GM12878 (cell line): ENCODE results near the gene ART1. TPM values are rescaled to one million over a fixed set of nuclear protein-coding genes. Genes with fewer than 3 reads are reported as not detected.

Source experiments
- ATAC-seq: fragments of 200-7000 bp; cut with Tn5 transposase; 3 replicates; pipeline ENCODE4 v1.9.1; 2020; ENCODE audit warnings: mild to moderate bottlenecking, moderate library complexity
- BruUV-seq: library from RNA; stranded (reverse); fragments of 400-500 nt; replicated peaks from 2 replicates; lab custom pipeline; 2021; lab: Mats Ljungman, UMichigan
- CTCF ChIA-PET: fragments of 300-600 bp; sonication (Branson Sonifier 250); formaldehyde crosslinking; extraction: SDS; loops from one replicate; lab custom pipeline; 2021; ENCODE audit warnings: inconsistent platforms; lab: Yijun Ruan, JAX
- POLR2A ChIA-PET: fragments of 350-600 bp; formaldehyde crosslinking; extraction: SDS; loops from one replicate; lab custom pipeline; 2021; ENCODE audit warnings: inconsistent platforms; lab: Charles Lee
- RAD21 ChIA-PET: fragments of 300-600 bp; sonication (Branson Sonifier 250); formaldehyde crosslinking; loops from one replicate; lab custom pipeline; 2023; ENCODE audit warnings: antibody characterized with exemption; ENCODE audit not compliant: unreplicated experiment; lab: Charles Lee
- SMC1A ChIA-PET: fragments of 300-600 bp; sonication (Branson Sonifier 250); formaldehyde crosslinking; loops from one replicate; lab custom pipeline; 2023; ENCODE audit not compliant: unreplicated experiment, uncharacterized antibody; lab: Charles Lee
- DNase-seq: peaks from one replicate; pipeline ENCODE4 v3.0.0-alpha.2; 2011; ENCODE audit warnings: low read depth, low spot score
- FAIRE-seq: peaks from 3 replicates; lab custom pipeline; 2011; peaks lifted over from hg19 to GRCh38; lab: Jason Lieb, UNC
- H2AFZ ChIP-seq: 2 replicates; pipeline ENCODE4 v1.6.0; 2011; ENCODE audit warnings: low read depth, low read length, control low read depth; ENCODE audit not compliant: control insufficient read depth
- H3K27ac ChIP-seq: 2 replicates; pipeline ENCODE4 v1.5.1; 2011; ENCODE audit warnings: control low read depth; ENCODE audit not compliant: control insufficient read depth, insufficient read depth
- H3K27me3 ChIP-seq, 2 experiments: replicated peaks in 1 of 2; 2 replicates each; pipeline versions ENCODE4 v1.6.0 to v1.6.1; 2011; ENCODE audit warnings: low read length in 1 of 2; ENCODE audit not compliant: control insufficient read depth in 2 of 2, insufficient read depth in 2 of 2
- H3K36me3 ChIP-seq, 2 experiments: 2 replicates each; pipeline ENCODE4 v1.5.1; 2011; ENCODE audit warnings: low read length in 1 of 2; ENCODE audit not compliant: control insufficient read depth in 2 of 2, insufficient read depth in 2 of 2
- H3K4me1 ChIP-seq: 2 replicates; pipeline ENCODE4 v1.6.1; 2011; ENCODE audit warnings: mild to moderate bottlenecking, low read length, moderate library complexity, mixed read lengths; ENCODE audit not compliant: control insufficient read depth, insufficient read depth
- H3K4me2 ChIP-seq: 2 replicates; pipeline ENCODE4 v1.6.0; 2011; ENCODE audit warnings: control low read depth; ENCODE audit not compliant: control insufficient read depth, insufficient read depth
- H3K4me3 ChIP-seq: fragments of 200-600 bp; sonication (generic); 2 replicates; pipeline ENCODE4 v1.5.1; 2016
- H3K79me2 ChIP-seq: 2 replicates; pipeline ENCODE4 v1.6.0; 2011; ENCODE audit warnings: low read length; ENCODE audit not compliant: control insufficient read depth, insufficient read depth
- H3K9ac ChIP-seq: 2 replicates; pipeline ENCODE4 v1.8.0; 2011; ENCODE audit warnings: low read length, control low read depth, mixed read lengths; ENCODE audit not compliant: control insufficient read depth, insufficient read depth
- H3K9me3 ChIP-seq: replicated peaks from 3 replicates; pipeline ENCODE4 v1.5.1; 2011; ENCODE audit warnings: mild to moderate bottlenecking, low read length; ENCODE audit not compliant: control insufficient read depth, insufficient read depth
- H4K20me1 ChIP-seq: 2 replicates; pipeline ENCODE4 v1.6.0; 2011; ENCODE audit not compliant: control insufficient read depth, insufficient read depth
- MEF2A ChIP-seq: IDR thresholded peaks from 2 replicates; pipeline ENCODE4 v1.6.1; 2011; ENCODE audit warnings: low read depth, mild to moderate bottlenecking, low read length, moderate library complexity; ENCODE audit not compliant: insufficient read depth
- NFXL1 ChIP-seq: fragments of 450-650 bp; IDR thresholded peaks from 2 replicates; pipeline ENCODE4 v1.6.1; 2017; ENCODE audit warnings: antibody characterized with exemption, mild to moderate bottlenecking, borderline replicate concordance
- NR2C2 ChIP-seq: IDR thresholded peaks from 2 replicates; pipeline ENCODE4 v1.6.1; 2011; ENCODE audit warnings: borderline replicate concordance, low read depth; ENCODE audit not compliant: control insufficient read depth, insufficient read length
- PAX5 ChIP-seq: IDR thresholded peaks from 2 replicates; pipeline ENCODE4 v1.6.1; 2011; ENCODE audit warnings: low read depth, low read length, borderline replicate concordance
- RAD21 ChIP-seq: IDR thresholded peaks from 2 replicates; pipeline ENCODE4 v1.6.1; 2011; ENCODE audit warnings: mild to moderate bottlenecking, low read depth, low read length, moderate library complexity; ENCODE audit not compliant: insufficient read depth
- SPI1 ChIP-seq: IDR thresholded peaks from 2 replicates; pipeline ENCODE4 v1.6.1; 2011; ENCODE audit warnings: low read depth, mild to moderate bottlenecking, low read length, moderate library complexity, borderline replicate concordance; ENCODE audit not compliant: insufficient read depth
- SREBF2 ChIP-seq: IDR thresholded peaks from 2 replicates; pipeline ENCODE4 v1.6.1; 2012; ENCODE audit warnings: mild to moderate bottlenecking, low read length
- ZBTB4 ChIP-seq: fragments of 450-650 bp; formaldehyde crosslinking; IDR thresholded peaks from 2 replicates; pipeline ENCODE4 v1.4.0; 2022; ENCODE audit warnings: mild to moderate bottlenecking, moderate library complexity
- ZNF217 ChIP-seq: fragments of 450-650 bp; IDR thresholded peaks from 2 replicates; pipeline ENCODE4 v1.6.1; 2017; ENCODE audit warnings: antibody characterized with exemption, mild to moderate bottlenecking
- WGBS: methylation state at CpG from one replicate; pipeline ENCODE4 v1.1.6; 2016; ENCODE audit warnings: low lambda C conversion rate; ENCODE audit not compliant: insufficient replicate concordance, insufficient coverage; ENCODE audit errors: missing lambda C conversion rate; 5-methylcytosine and 5-hydroxymethylcytosine counted together
- in situ Hi-C: fragments of 300-500 bp; cut with MboI; formaldehyde crosslinking; loops from 9 replicates; pipeline ENCODE4 v1.14.3; 2018; ENCODE audit warnings: mixed read lengths
- intact Hi-C: fragments of 100-400 bp; cut with micrococcal nuclease; formaldehyde crosslinking; loops from one replicate; pipeline ENCODE4 v1.14.2; 2022; ENCODE audit not compliant: unreplicated experiment
- polyA plus RNA-seq, 11 experiments: library from polyadenylated mRNA; depleted of rRNA in 4 of 11; unstranded in 6 of 11; stranded (reverse) in 5 of 11; fragments of >200 nt; fragmentation: Nextera tagmentation in 4 of 11; fragmentation: Illumina TruSeq in 1 of 11; extraction: Ambion mirVana in 4 of 11; extraction: Trizol in 1 of 11; gene quantifications; 1 replicate in 1 of 11; 2 replicates in 10 of 11; pipeline versions ENCODE4 v1.2.1 to v1.2.3, GENCODE V29; 2011 to 2016; ENCODE audit warnings: inconsistent platforms in 2 of 11, missing spikeins in 2 of 11, low read depth in 1 of 11
- total RNA-seq, 4 experiments: library from RNA; depleted of rRNA in 3 of 4; stranded (reverse); fragments of >200 nt in 3 of 4; fragmentation: Illumina TruSeq in 1 of 4; extraction: Trizol in 1 of 4; gene quantifications; 2 replicates each; pipeline versions ENCODE4 v1.2.1 to v1.2.3, GENCODE V29; 2013 to 2021

ART1 gene
- total and polyA plus RNA-seq, 10 of the 15 experiments (the other 5 are each of a cell fraction or from before 2014, with no cell fraction given) = not detected

GRCh38 chr11:3616721-3617460, 28.0 kb upstream of the ART1 start:
- no TSS peak for BruUV-seq
- in situ Hi-C loops (no loop called here), intact Hi-C loops (no loop called here)
- Histone ChIP-seq H4K20me1 (no peaks in the 10 kb centered on the region), H3K4me3 (no peak overlapping the region), H2AFZ (no peak overlapping the region), H3K27ac (no peak overlapping the region), H3K4me2 (no peak overlapping the region), H3K4me1 (peaks cover 10% of the 10 kb centered on the region), H3K9ac (no peak overlapping the region), H3K36me3 (no peaks in the 10 kb centered on the region), H3K9me3 (no peaks in the 10 kb centered on the region; the same call in 2 of the 3 replicates), H3K27me3 (no peaks in the 10 kb centered on the region), H3K79me2 (no peaks in the 10 kb centered on the region)
- DNase-seq (no peak), ATAC-seq (no peak), FAIRE-seq (no peak)
- CTCF ChIA-PET = no interaction called here
- POLR2A ChIA-PET = no interaction called here
- SMC1A ChIA-PET = no interaction called here
- no peak for TF ChIP-seq ZNF217
- no peak for TF ChIP-seq SREBF2
- no peak for TF ChIP-seq SPI1
- no peak for TF ChIP-seq NR2C2
- no peak for TF ChIP-seq PAX5
- no peak for TF ChIP-seq NFXL1
- TF ChIP-seq RAD21 = no peak
- no peak for TF ChIP-seq MEF2A
- no peak for TF ChIP-seq ZBTB4 (CRISPR knock-in tag)
- WGBS = 76% methylated on average over 25 of the region's 25 CpGs
- RAD21 ChIA-PET = no interaction called here
